Dermis blood vessel endothelial cell (primary cell): ENCODE measurements around the gene MED12L. TPM values are rescaled to one million over a fixed set of nuclear protein-coding genes. Genes with fewer than 3 reads are reported as not detected.

ENCODE experiments used
- DNase-seq: peaks from one replicate; pipeline ENCODE4 v3.0.0; 2010
- total RNA-seq: library from RNA; depleted of rRNA; stranded (reverse); fragments of >200 nt; gene quantifications from 2 replicates; pipeline ENCODE4 v1.2.3, GENCODE V29; 2014

The MED12L gene
- total RNA-seq, 1 donor from 2014 or later = under 0.01 TPM

DNA sequence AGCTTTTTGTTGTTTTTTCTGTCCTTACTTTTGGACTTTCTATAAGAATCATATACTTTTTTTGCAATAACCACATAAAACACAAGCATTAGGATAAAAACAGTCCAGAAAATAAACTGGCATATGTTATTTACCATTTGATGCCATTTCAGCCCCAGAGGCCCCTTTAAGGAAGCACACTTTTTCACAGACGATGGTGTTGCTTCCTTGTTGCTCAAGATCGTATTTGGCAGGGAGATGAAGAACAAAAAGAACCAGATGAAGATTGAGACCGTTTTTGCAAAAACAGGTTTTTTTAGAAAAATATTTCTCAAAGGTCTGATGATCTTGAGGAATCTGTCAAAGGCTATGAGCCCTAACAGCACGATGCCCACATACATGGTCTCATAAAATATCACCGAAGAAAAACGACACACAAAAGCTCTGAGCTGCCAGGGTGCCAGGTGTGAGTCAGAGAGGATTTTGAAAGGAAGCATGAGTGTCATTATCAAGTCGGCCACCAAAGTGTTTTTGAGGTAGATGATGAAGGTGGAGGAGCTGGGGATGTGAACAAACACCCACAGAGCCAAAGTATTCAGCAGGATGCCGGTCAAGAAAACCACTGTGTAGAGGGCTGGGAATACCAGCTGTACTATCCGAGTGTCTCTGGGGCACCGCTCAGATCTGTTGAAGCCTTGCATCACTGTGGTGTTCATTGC, 243.0 kb downstream of the MED12L start:
- no peak for DNase-seq

DNA sequence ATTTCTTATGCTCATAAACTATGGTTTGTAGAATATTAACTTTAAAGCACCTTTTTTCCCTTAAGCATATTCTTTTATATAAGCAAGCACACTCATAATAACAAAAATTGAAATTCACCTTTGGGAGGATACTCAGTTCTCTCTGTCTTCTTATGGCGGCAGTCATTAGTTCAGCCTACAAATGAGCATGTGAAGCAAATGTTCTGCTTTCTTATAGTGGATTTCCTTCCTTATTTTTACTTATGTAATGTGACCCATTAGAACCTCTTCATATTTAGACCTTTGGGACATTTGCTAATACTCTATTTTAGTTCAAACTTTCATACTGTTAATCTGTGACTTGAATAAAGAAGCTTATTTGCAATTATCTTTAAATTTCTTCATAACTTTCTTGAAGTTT, 243.9 kb downstream of the MED12L start, which contains the start of gene P2RY13:
P2RY13 (minus strand) TSS at position 187 of the 400 bp plus-strand sequence; CDS start at position 166, 21 bp downstream.
- DNase-seq = no peak

DNA sequence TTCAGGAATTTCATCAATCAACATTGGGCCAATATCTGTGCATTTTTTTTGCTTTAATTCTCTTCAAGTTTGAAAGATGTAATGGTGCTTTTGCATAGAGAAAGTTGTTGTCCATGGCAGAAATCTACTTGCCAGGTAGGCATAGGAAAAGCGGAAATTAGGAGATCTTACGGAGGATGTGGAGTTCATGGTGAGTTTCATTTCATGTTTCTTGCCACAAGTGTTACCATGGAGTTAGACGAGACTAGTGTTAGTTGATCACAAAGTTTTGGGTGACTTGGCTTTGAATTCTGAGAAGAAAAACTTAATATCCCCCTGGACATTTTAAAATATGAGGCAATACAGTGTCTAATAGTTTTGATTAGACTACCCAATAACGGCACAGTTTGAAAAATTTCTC, 244.9 kb downstream of the MED12L start:
- DNase-seq = no peak

DNA sequence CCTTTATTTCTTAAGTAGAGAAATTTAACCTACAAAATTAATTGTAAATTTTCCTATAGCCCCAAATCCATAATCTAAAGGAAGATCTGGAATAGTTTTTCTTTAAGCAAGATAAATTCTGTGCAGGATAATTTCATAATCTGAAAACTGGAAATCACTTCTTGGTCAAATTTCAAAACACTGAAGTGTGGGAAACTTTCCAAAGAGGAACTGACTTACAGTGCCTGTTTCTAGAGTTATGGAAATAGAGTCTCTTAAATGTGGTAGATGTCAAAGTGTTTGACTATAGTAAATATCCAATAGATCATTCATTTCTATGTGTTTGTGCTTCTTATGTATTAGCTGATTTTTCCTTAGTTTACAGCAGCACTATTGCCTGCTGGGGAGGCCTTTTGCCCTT, 245.4 kb downstream of the MED12L start:
- no peak for DNase-seq

DNA sequence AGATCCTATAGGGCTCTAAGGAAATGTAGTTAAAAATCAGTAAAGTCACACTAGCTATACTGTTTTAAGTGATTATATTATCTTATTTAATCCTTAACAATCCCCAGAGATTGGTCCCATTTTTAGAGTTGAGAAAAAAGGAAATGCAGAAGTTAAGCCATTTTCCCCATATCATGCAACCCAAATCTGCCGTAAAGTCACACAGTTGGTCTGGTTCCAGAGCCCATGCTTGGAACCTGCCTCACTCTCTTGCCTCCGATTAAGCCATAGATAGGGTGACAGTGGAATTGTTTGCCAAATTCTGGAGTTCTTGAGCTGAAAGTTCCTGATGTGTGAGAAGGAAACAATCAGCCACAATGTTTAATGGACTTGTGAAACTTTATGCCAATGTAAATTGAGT, 246.2 kb downstream of the MED12L start:
- no peak for DNase-seq

DNA sequence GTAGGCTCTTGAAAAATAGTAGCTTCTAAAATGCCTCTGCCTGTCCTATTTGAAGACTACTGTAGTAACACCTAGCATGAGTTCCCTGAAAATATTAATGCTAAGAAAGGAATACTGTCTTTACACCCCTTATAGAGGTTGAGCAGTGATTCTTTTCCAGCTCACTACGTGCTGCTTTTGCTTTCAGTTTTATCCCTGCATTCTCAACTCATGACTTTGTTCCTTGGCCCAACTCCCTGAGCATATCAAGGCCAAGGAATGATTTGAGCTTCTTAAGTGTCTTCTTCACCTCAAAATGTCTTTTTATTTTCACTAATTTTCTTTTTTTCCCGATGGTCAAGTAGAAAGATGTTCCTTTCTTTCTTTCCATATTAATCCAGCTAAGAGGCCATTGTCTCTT, 260.4 kb downstream of the MED12L start:
- DNase-seq = no peak

DNA sequence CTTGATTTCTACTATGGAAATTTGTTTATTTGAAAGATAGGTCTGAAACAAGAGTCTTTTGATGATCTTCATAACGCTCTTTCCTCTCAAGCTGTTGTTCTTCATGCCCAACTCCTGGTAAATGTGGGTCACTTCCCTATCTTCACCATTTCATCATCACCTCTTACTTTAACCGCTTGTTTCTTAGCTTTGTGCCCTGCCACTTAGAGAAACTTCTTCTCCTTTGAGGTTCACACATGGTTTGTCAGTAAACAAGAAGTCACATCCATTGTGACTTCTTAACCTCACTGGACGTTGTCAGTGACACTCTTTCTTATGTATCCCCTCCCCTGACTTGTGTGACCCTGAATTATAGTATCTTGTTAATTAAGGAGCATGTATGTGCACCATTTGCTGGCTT, 260.8 kb downstream of the MED12L start:
- no peak for DNase-seq

DNA sequence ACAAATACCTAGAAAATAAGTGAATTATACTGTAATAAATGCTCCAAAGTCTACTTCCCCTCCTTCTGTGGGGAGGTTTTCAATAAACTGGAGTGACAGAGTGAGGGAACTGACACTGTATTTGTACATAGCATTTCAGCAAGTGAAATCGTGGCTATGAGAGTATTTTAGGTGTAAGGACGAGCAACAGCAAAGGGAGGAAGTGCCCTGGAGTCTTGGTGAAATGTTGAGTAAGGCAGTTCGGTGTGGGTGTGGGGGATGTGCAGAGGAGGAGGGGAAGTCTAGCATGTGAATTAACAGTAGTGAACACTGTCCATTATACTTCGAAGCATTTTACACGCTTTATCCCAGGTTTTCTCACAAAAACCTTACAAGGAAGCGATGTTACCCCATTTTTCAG, 262.0 kb downstream of the MED12L start:
- no peak for DNase-seq

DNA sequence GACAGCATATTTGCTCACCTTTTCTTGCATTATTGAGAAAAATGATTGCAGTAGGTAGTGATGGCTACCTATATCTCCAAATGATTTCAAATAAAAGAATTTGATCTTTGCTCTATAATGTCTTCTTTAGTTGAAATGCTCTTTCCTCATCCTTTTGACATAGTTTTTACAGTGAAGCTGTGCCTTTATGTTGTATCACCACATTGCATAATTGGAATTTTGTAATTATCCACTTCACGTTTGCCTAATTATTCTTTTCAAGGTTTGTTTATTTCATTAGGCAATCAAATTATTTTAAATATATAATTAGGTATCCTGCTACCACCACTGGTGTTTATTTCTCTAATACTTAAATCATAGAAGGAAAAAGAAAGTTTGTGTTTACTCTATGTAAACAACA, 265.2 kb downstream of the MED12L start:
- no peak for DNase-seq

DNA sequence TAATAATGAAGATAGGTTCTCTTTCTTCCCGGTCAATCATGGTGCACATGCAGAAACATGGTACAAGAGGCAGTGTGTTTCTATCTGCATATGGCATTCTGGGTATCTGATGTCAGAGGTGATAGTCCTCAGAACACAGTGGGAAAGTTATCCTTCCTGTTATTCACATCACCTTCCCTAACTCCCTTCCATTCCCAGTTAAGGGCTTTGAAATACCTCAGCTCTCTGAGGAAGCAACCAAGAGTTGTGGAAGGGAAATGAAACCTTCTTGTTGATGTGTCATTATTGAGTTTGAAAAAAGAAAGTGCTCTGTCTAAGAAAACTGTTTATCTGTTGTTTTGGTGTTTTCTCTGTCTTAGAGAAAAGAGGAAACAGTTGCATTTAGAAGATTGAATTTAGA, 265.8 kb downstream of the MED12L start:
- DNase-seq = no peak

DNA sequence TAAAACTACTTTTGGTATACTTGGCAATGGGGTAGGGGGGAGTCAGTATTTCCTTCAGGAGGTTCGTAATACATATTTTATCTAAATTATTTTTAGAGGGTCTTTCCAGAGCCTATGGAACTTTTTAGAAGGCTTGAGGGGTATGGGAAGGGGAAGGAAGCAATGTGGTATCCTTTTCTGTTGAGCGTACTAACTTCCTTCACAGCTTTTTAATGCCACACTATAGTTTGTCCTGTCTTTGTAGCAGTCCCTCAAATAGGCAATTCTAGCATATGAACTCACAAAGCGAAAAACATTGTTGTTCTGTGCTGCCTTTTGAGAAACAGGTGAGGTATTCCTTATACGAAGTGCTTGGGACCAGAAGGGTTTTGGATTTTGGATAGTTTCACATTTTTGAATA, 266.2 kb downstream of the MED12L start:
- no peak for DNase-seq

DNA sequence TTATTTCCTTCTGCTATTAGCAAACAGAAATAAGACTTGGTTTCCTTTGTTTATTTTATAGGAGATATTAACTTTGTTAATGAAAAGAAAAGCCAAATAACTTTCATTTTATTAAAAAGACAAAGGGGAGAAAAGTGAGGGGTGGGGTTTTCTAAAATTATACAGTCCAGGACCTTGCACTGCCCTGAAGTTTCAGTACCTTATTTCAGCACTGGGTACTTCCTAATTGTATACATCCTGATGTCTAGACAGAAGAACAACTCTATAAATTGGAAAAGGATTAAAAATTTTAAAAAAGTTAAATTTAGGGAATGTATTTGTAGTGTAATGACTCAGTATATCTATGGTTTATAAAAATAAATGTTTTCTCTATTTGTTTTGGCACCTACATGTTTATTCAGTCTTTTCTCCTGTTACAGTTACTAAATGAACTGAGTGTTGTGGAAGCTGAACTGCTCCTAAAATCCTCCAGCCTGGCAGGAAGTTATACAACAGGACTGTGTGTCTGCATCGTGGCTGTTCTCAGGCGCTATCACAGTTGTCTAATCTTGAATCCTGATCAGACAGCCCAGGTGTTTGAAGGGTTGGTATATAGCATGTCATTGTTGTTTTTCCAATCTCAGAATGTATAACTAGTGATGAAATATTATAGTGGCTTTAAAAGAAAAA, 271.5 kb downstream of the MED12L start:
- no peak for DNase-seq

DNA sequence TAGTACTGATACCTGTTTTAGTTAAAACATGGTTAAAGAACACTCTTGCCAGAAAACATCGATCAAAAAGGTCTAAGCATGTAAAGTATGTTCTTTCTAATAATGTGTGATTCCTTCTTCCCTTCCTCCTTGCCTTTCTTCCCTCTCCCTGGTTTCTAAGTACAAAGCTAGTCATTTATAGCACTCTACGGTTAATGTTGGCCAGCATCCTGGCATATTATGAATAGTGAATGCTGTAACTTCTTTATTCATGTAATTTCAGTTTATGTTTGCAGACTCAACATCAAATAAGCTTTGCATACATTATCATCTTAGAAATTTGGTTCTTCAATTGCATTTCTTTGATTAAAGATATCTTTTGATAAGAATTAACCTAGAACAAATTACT, 272.0 kb downstream of the MED12L start:
- DNase-seq = no peak

DNA sequence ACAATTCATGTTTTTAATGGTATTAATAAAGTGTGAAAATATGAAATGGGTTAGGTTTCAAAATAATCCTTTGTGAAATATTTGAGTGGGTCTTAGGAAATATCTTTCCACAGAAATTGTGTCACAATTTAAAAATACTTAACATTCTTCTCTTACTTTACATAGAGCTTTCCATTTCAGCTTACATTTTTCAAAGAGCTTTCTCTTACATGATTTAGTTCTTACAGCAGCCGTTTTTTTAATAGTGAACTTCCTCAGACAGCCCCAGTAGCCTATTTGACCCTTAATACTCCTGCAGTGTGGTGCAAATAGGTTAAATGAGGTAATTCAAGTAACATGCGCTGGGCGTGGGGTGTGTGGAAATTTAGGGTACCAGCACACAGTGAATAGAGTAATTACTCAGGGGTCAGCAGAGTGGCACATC, 277.3 kb downstream of the MED12L start:
- DNase-seq = no peak

DNA sequence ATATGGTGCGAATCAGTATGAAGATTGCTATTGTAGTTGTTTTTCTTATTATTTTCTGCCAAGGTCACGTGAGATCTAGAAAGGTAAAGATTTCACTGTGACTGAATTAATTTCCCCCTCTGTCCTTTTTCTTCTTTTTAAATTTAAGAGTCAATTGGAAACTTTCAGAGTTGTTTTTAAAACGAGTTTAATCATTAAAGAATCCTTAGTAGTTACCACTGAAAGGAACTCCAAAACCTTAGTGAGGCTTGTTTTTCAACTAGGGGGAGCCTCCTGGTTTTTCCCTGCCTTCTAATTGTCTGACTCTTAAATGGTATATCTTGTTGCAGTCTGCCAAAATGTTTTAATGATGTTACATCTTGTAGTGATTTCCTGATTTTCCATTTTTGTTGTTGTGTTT, 281.5 kb downstream of the MED12L start:
- no peak for DNase-seq

DNA sequence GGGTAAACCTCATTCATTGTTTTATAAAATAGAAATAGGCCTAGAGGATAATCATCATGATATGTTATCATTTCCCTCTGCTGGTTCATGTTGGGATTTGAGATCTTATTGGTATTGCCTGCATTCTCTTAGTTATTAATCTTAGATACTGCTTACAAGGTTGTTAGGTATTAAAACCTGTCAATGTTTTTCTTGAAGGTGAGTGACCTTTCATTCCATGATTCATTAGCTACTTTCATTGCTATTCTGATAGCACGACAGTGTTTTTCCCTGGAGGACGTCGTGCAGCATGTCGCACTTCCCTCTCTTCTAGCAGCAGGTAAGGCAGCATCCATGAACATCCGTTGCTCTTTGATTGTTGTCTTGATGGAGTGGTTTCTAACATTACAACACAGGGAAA, 282.0 kb downstream of the MED12L start:
- DNase-seq = no peak

DNA sequence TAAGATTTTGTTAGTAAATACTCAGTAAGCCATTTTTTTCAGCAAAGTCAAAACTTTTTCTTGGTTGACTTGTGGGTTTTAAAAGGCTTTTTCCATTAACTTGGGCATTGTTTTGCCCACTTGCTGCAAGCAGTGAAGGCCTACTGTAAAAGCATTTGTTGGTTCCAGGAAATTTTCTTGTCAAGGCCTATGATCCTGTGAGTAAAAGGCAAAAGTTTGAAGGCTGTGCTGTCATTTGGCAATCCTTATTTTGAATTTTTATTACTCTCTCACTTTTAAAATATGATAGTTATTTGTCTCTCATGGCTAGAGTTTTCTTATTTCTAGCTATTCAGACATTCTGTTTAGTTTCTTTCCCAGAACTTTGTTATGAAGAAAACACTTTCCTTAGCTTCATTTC, 286.1 kb downstream of the MED12L start:
- no peak for DNase-seq

DNA sequence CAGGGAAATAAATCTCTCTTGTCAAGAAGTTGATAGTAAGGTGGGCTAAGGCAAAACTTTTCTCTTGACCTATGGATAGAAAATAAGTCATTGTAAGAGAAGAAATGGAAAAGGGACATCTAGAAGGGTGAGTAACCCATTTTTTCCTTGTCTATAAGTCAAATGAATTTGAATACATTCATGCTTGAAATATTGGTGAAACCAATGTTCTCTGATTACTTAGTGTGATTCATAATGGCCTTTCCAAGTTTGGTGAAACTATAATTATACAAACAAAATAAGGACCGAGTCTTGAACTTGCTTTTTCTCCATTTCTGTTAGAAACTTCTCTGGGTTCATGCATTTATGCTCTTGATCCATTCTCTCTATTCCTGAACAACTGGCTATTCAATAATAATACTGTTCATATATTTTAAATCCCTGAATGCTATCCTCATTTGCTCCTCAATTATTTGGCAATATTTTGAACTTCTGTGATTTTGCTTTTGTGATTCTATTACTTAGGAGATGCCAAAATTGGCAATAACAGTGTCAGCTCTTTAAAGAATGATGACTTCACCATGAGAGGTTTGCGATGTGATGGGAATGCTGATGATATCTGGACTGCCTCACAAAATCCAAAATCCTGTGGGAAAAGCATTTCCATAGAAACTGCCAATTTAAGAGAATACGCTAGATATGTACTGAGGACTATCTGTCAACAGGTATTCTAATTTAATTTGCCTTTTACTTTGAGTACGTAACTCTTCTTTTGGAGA, 286.8 kb downstream of the MED12L start:
- DNase-seq = no peak

DNA sequence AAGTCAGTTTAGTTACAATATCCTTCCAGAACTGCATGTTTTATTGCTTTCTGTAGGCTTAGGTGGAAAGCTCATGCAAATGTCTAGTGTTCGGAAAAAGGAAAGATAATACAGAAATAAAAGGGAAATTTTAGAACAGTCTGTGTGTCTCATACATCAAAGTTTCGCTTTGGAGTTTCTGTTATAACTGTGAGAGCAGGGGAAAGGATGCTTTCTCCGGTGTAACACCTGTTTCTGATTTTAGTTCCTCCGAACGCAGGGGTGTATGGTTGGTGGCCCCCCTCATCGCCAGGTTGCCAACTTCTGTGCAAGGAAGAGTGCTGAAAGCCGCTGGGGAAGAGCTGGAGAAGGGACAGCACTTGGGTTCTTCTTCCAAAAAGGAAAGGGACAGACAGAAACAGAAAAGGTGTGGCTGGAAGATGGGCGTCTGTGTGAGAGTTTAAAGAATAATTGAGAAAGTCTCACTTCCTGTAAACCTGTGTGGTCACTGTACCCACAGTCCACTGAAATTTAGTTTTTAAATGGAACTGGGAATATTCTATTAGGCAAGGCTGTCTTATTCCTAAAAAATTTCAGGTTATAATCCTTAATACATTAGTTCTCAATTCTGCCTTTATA, 292.4 kb downstream of the MED12L start:
- DNase-seq = no peak

DNA sequence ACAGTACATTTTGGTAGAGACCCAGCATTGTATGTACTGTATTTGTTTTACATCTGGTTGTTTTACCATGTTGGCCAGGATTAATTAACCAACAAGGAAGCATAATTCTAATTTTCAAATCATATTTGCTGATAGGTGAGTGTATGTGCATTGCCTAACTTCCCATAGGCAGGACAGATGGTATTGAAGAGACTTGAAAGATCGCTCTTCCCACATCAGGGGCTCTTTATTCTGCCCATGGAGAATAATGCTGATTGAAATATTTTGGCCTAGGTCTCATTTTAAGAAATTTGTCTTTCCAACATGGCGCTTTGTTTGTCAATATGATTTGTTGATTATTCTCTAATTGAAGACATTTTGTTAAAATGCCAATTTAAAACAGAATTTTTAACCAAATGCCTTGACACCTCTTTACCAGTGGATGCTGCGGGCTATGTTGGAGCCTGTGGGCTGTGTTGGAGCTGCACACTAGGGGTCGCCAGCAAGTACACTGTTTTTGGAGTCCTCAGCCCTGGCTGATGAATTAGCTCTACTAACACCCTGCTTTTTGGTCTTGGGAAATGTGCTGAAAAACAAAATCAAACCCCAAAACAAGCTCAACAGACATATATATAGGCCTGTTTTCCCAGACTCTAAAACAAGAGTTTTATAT, 293.7 kb downstream of the MED12L start:
- DNase-seq = peak; percentile 33

DNA sequence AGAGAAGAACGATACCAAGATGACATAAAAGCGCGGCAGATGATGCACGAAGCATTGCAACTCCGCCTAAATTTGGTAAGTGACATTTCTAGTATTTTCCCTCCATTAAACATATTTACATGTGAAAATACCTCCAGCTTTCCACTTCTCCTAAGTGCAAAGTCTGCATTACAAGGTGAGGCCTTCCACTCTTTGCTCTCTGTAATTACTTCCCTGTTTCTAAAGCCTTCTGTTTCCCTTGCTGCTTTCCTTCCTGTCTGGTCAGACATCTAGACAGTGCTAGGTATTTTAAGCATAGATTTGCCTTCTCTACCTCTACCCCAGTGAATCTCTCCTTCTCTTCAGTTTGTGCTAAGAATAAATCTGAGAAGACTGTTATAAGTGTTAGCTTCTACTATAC, 297.2 kb downstream of the MED12L start:
- DNase-seq = no peak

DNA sequence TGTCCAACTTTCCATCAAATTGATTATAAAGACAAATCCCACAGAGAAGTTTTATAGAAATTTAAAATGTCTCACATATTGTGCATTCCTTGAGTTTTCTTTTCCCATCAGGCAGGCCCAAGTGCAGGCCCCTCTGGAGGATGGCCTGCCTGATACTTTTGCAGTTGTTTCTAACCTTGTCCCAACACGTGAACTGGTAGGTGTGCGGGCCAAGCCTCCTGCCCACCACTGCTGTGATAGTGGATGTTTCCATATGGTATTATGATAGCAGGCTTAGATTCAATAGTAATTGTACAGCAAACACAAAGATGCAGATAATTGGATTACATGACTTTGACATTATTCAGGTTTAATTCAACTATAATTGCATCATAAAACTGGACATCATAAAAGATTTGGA, 297.6 kb downstream of the MED12L start:
- DNase-seq = no peak

DNA sequence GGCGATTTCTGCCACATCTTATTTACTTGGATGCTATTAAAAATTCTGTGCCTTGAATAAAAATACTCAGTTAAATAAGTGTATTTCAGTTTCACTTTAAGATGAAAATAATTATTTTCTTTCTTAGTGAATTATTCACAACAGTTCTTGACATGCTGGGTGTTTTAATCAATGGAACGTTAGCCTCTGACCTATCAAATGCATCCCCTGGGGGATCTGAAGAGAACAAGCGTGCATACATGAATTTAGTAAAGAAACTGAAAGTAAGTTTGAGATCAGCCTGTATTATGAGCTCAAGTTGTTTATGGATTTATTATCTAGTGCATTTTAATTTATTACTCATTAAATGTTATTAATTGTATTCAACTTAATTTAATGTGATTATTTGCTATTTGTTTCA, 298.5 kb downstream of the MED12L start:
- no peak for DNase-seq
